SK-N-SH (cell line): ENCODE results near the gene ARHGEF26. TPM values are rescaled to one million over a fixed set of nuclear protein-coding genes. Genes with fewer than 3 reads are reported as not detected.

Experiments
- CTCF ChIA-PET: fragments of 300-600, 350-600 bp; formaldehyde crosslinking; extraction: SDS; loops from one replicate; lab custom pipeline; 2021; lab: Yijun Ruan, JAX
- POLR2A ChIA-PET: fragments of 350-600 bp; sonication (Branson Sonifier 250); formaldehyde crosslinking; extraction: SDS; loops from one replicate; lab custom pipeline; 2020; ENCODE audit warnings: antibody characterized with exemption, inconsistent platforms; lab: Yijun Ruan, JAX
- DNase-seq: peaks from one replicate; pipeline ENCODE4 v3.0.0; 2012
- H2AFZ ChIP-seq: fragments of 200-600 bp; sonication (generic); 2 replicates; pipeline ENCODE4 v1.8.1; 2016; ENCODE audit warnings: antibody characterized with exemption, mild to moderate bottlenecking, low read depth
- H3F3A ChIP-seq: fragments of 200-600 bp; sonication (generic); replicated peaks from 2 replicates; pipeline ENCODE3; 2016; ENCODE audit warnings: antibody characterized with exemption, mild to moderate bottlenecking; ENCODE audit not compliant: insufficient read depth
- H3K27ac ChIP-seq, 2 experiments: fragments of 200-500 bp in 1 of 2; fragments of 200-600 bp in 1 of 2; sonication (Bioruptor generic) in 1 of 2; sonication (generic), shearing (Covaris generic) in 1 of 2; 2 replicates each; pipeline versions ENCODE4 v1.5.1 to v1.6.1; 2014 to 2016; ENCODE audit warnings: low read depth in 2 of 2, inconsistent platforms in 1 of 2, low read length in 1 of 2, mild to moderate bottlenecking in 1 of 2, mixed read lengths in 1 of 2
- H3K27me3 ChIP-seq: fragments of 200-600 bp; sonication (generic), shearing (Covaris generic); 2 replicates; pipeline ENCODE4 v1.6.1; 2016; ENCODE audit warnings: mixed run types; ENCODE audit not compliant: insufficient read depth
- H3K36me3 ChIP-seq, 2 experiments: fragments of 200-500 bp in 1 of 2; fragments of 200-600 bp in 1 of 2; sonication (Bioruptor generic) in 1 of 2; sonication (generic) in 1 of 2; replicated peaks in 1 of 2; 2 replicates each; pipeline versions ENCODE3 to v1.5.1; 2014 to 2016; ENCODE audit warnings: low read length in 1 of 2, mild to moderate bottlenecking in 1 of 2; ENCODE audit not compliant: insufficient read depth in 2 of 2, control insufficient read depth in 1 of 2
- H3K4me1 ChIP-seq, 2 experiments: fragments of 200-500 bp in 1 of 2; fragments of 200-600 bp in 1 of 2; sonication (Bioruptor generic) in 1 of 2; sonication (generic), shearing (Covaris generic) in 1 of 2; 2 replicates each; pipeline versions ENCODE4 v1.5.1 to v1.6.1; 2014 to 2016; ENCODE audit warnings: low read depth in 1 of 2, low read length in 1 of 2, mixed run types in 1 of 2; ENCODE audit not compliant: insufficient read depth in 2 of 2, control insufficient read depth in 1 of 2
- H3K4me2 ChIP-seq: fragments of 200-600 bp; sonication (generic), shearing (Covaris generic); 2 replicates; pipeline ENCODE4 v1.6.1; 2017; ENCODE audit warnings: mixed run types
- H3K4me3 ChIP-seq, 2 experiments: fragments of 200-500 bp in 1 of 2; fragments of 200-600 bp in 1 of 2; sonication (Bioruptor generic) in 1 of 2; sonication (generic), shearing (Covaris generic) in 1 of 2; 2 replicates each; pipeline versions ENCODE4 v1.5.1 to v1.8.1; 2014 to 2016; ENCODE audit warnings: low read depth in 2 of 2, inconsistent platforms in 1 of 2, low read length in 1 of 2, mild to moderate bottlenecking in 1 of 2, mixed read lengths in 1 of 2, moderate library complexity in 1 of 2
- H3K79me2 ChIP-seq: fragments of 200-600 bp; sonication (generic); 2 replicates; pipeline ENCODE4 v1.8.1; 2017; ENCODE audit warnings: mild to moderate bottlenecking; ENCODE audit not compliant: insufficient read depth
- H3K9ac ChIP-seq: fragments of 200-600 bp; sonication (generic); 2 replicates; pipeline ENCODE4 v1.6.1; 2017; ENCODE audit warnings: mixed run types
- H3K9me2 ChIP-seq: fragments of 200-600 bp; sonication (generic); 2 replicates; pipeline ENCODE4 v1.6.1; 2017; ENCODE audit warnings: mixed run types
- H3K9me3 ChIP-seq: fragments of 200-600 bp; sonication (generic); 2 replicates; pipeline ENCODE4 v1.6.1; 2017; ENCODE audit warnings: mixed run types, mild to moderate bottlenecking, moderate library complexity
- H4K20me1 ChIP-seq: fragments of 200-600 bp; sonication (generic); 2 replicates; pipeline ENCODE4 v1.6.1; 2017; ENCODE audit warnings: mild to moderate bottlenecking, mixed run types; ENCODE audit not compliant: insufficient read depth
- CTCF ChIP-seq: fragments of 200-600 bp; sonication (generic); IDR thresholded peaks from 2 replicates; pipeline ENCODE4 v1.6.1; 2017; ENCODE audit warnings: antibody characterized with exemption, mild to moderate bottlenecking, moderate library complexity
- ELF1 ChIP-seq: IDR thresholded peaks from 2 replicates; pipeline ENCODE4 v1.4.0; 2012
- EP300 ChIP-seq, 2 experiments: IDR thresholded peaks; 2 replicates each; pipeline versions ENCODE4 v1.4.0 to v1.6.1; 2012; ENCODE audit warnings: borderline replicate concordance in 1 of 2, low read depth in 1 of 2, low read length in 1 of 2
- FOXM1 ChIP-seq: IDR thresholded peaks from 2 replicates; pipeline ENCODE4 v1.4.0; 2012; ENCODE audit warnings: low read depth, mild to moderate bottlenecking
- GABPA ChIP-seq: IDR thresholded peaks from 2 replicates; pipeline ENCODE4 v1.4.0; 2012; ENCODE audit warnings: low read depth, mild to moderate bottlenecking
- GATA2 ChIP-seq: sonication (generic); formaldehyde crosslinking; IDR thresholded peaks from 2 replicates; pipeline ENCODE4 v1.5.0; 2020; ENCODE audit warnings: mild to moderate bottlenecking, missing genetic modification reagents
- JUND ChIP-seq: IDR thresholded peaks from 2 replicates; pipeline ENCODE4 v1.4.0; 2012
- MXI1 ChIP-seq: IDR thresholded peaks from 2 replicates; pipeline ENCODE4 v1.6.1; 2012; ENCODE audit warnings: mild to moderate bottlenecking, low read depth, low read length, improper control_type of control experiment
- NFIC ChIP-seq: IDR thresholded peaks from 2 replicates; pipeline ENCODE4 v1.4.0; 2012; ENCODE audit warnings: borderline replicate concordance
- POLR2AphosphoS5 ChIP-seq: IDR thresholded peaks from 2 replicates; pipeline ENCODE4 v1.6.1; 2012; ENCODE audit warnings: low read depth, low read length
- RCOR1 ChIP-seq: fragments of 150-350 bp; IDR thresholded peaks from 2 replicates; pipeline ENCODE4 v1.6.1; 2017; ENCODE audit warnings: antibody characterized with exemption, low read length
- SIN3A ChIP-seq: IDR thresholded peaks from 2 replicates; pipeline ENCODE4 v1.6.1; 2012; ENCODE audit warnings: low read depth, mild to moderate bottlenecking, low read length, moderate library complexity, borderline replicate concordance
- TAF1 ChIP-seq: IDR thresholded peaks from 2 replicates; pipeline ENCODE4 v1.6.1; 2012; ENCODE audit warnings: low read depth, mild to moderate bottlenecking, low read length, moderate library complexity, borderline replicate concordance
- TCF12 ChIP-seq: IDR thresholded peaks from 2 replicates; pipeline ENCODE4 v1.4.0; 2012
- TEAD4 ChIP-seq: IDR thresholded peaks from 2 replicates; pipeline ENCODE4 v1.4.0; 2012; ENCODE audit warnings: mild to moderate bottlenecking, borderline replicate concordance; ENCODE audit not compliant: insufficient read depth
- WGBS: methylation state at CpG from one replicate; pipeline ENCODE4 v1.1.6; 2017; ENCODE audit warnings: low lambda C conversion rate; 5-methylcytosine and 5-hydroxymethylcytosine counted together
- polyA plus RNA-seq, 3 experiments: library from polyadenylated mRNA; depleted of rRNA; stranded (reverse); fragments of >200 nt; gene quantifications; 2 replicates each; pipeline ENCODE4 v1.2.3, GENCODE V29; 2012
- TF ChIP-seq, protein P1 (sequence below): IDR thresholded peaks from 2 replicates; pipeline ENCODE4; 2012

Gene ARHGEF26
- polyA plus RNA-seq, 1 of the 3 experiments (the other 2 are of a cell fraction), result 1.2 TPM

- H3K9ac ChIP-seq, result no peak overlapping the region
- no peak overlapping the region for H3K4me2 ChIP-seq
- H3F3A ChIP-seq, result no peaks in the 10 kb centered on the region
- peak; percentile 32 for DNase-seq
- no peaks in the 10 kb centered on the region for H3K36me3 ChIP-seq
- no peaks in the 10 kb centered on the region for H3K27me3 ChIP-seq
- no peak overlapping the region for H3K4me3 ChIP-seq
- H3K4me1 ChIP-seq, result peaks cover 0 to 9% of the 10 kb centered on the region in 2 experiments; a peak in 2 of 4 replicates
- H3K9me3 ChIP-seq, result no peaks in the 10 kb centered on the region
- ChIA-PET CTCF (no interaction called here), POLR2A (no interaction called here)
- no peak overlapping the region for H2AFZ ChIP-seq
- 48% methylated on average over 10 of the region's 10 CpGs for WGBS
- H3K27ac ChIP-seq, result peak overlapping the region in 1 of 2 experiments; percentile 58; a peak in 1 of 4 replicates
- no peaks in the 10 kb centered on the region for H3K9me2 ChIP-seq
- peak; percentile 39 for TF ChIP-seq POLR2AphosphoS5
- TF ChIP-seq TCF12, result peak; percentile 87
- TF ChIP-seq MXI1, result 0 out of 2 replicates have a peak, but pooled peaks have one; percentile 26
- TF ChIP-seq EP300 (IDR thresholded peaks at IDR 0.05; ENCODE audit: borderline replicate concordance in 1 of 2, low read depth in 1 of 2, low read length in 1 of 2), result peak in 1 of 2 experiments; percentile 68; a peak in 2 of 4 replicates
- 0 out of 2 replicates have a peak, but pooled peaks have one; percentile 31 for TF ChIP-seq SIN3A
- TF ChIP-seq, protein P1, sequence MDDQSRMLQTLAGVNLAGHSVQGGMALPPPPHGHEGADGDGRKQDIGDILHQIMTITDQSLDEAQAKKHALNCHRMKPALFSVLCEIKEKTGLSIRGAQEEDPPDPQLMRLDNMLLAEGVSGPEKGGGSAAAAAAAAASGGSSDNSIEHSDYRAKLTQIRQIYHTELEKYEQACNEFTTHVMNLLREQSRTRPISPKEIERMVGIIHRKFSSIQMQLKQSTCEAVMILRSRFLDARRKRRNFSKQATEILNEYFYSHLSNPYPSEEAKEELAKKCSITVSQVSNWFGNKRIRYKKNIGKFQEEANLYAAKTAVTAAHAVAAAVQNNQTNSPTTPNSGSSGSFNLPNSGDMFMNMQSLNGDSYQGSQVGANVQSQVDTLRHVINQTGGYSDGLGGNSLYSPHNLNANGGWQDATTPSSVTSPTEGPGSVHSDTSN, result peak; percentile 86
- TF ChIP-seq FOXM1, result no peak
- no peak for TF ChIP-seq ELF1
- TF ChIP-seq TAF1, result no peak
- peak; percentile 24; the same call in 1 of the 2 replicates for TF ChIP-seq JUND
- TF ChIP-seq NFIC, result 0 out of 2 replicates have a peak, but pooled peaks have one; percentile 3
- TF ChIP-seq TEAD4, result peak; percentile 15; the same call in 1 of the 2 replicates
- H3K79me2 ChIP-seq, result no peaks in the 10 kb centered on the region
- H4K20me1 ChIP-seq, result no peaks in the 10 kb centered on the region
Measured at GRCh38 chr3:154180836-154181691, 59.9 kb downstream of the ARHGEF26 start.

DNA sequence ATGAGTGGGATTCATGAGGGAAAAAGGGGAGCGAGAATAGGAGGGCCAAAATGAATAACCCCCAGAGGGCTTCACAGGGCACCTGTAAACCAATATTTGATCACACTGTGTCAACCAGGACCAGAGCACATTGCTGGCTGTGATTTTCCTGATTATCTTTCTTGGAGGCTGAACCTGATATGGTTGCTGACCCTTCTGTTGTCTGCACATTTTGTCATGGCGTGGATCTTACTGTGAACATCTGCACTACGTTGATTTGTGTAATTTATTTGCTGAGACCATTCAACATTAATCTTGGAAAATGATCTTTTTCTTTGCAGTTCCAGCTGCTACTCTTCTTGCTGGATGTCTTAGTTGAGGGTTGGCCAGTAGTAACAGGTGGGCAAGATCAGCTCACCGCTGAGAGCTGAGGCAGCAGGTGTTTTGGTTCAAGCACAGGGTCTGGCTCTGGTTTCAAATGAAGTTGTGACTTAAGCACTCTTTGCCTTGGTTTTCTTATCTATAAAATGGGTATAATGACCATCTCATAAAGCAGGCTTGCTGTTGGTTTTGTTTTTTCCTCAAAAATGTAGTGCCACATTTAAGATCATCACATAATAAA, 61.2 kb downstream of the ARHGEF26 start:
- no peaks in the 10 kb centered on the region for H3K36me3 ChIP-seq
- TF ChIP-seq GATA2 (CRISPR knock-in tag), result peak; percentile 58
- TF ChIP-seq RCOR1, result 0 out of 2 replicates have a peak, but pooled peaks have one; percentile 7
- TF ChIP-seq NFIC, result no peak
- no peak for TF ChIP-seq GABPA
- TF ChIP-seq CTCF, result no peak
- no peaks in the 10 kb centered on the region for H3K79me2 ChIP-seq
- WGBS, result 79% methylated on average over 4 of the region's 4 CpGs
- no peak overlapping the region; a peak in 1 of 4 replicates for H3K27ac ChIP-seq
- peaks cover 0 to 9% of the 10 kb centered on the region in 2 experiments; a peak in 2 of 4 replicates for H3K4me1 ChIP-seq
- H3F3A ChIP-seq, result no peaks in the 10 kb centered on the region
- H3K27me3 ChIP-seq, result no peaks in the 10 kb centered on the region
- H3K4me2 ChIP-seq, result no peak overlapping the region
- H3K9me2 ChIP-seq, result no peaks in the 10 kb centered on the region
- H3K4me3 ChIP-seq, result no peak overlapping the region
- no peak for DNase-seq
- ChIA-PET CTCF (no interaction called here), POLR2A (no interaction called here)
- no peaks in the 10 kb centered on the region for H3K9me3 ChIP-seq
- no peak overlapping the region for H2AFZ ChIP-seq
- H4K20me1 ChIP-seq, result no peaks in the 10 kb centered on the region
- H3K9ac ChIP-seq, result no peak overlapping the region
